ENCODE data around the gene TPTE2.

- no peak for TF ChIP-seq RAD21 (IDR thresholded peaks at IDR 0.05)
- no peak for TF ChIP-seq CTCF (IDR thresholded peaks at IDR 0.05; ENCODE audit: low read depth, low read length, missing input control)
- no peak for TF ChIP-seq HNF4A (conservative IDR thresholded peaks at IDR 0.05)
- no peak for TF ChIP-seq GABPA (IDR thresholded peaks at IDR 0.05 in 1 of 2, conservative IDR thresholded peaks at IDR 0.05 in 1 of 2)
Measured at GRCh38 chr13:19601749-19602725, 40.7 kb upstream of the TPTE2 start.

Measured in liver (tissue), 3 donors.